CD4-positive, alpha-beta T cell (primary cell): Measurements from ENCODE around the gene RBM4. TPM values are rescaled to one million over a fixed set of nuclear protein-coding genes. Genes with fewer than 3 reads are reported as not detected.

Experiments
- ATAC-seq: fragments of 200-7000 bp; cut with Tn5 transposase; one replicate; pipeline ENCODE4 v1.10.0; 2022; ENCODE audit warnings: mild to moderate bottlenecking; ENCODE audit not compliant: poor library complexity
- CTCF ChIA-PET: fragments of 350-600 bp; sonication (Branson Sonifier 250); formaldehyde crosslinking; loops from one replicate; lab custom pipeline; 2021; ENCODE audit warnings: antibody characterized with exemption, inconsistent platforms; lab: Charles Lee
- POLR2A ChIA-PET: fragments of 350-600 bp; sonication (Branson Sonifier 250); formaldehyde crosslinking; loops from one replicate; lab custom pipeline; 2021; ENCODE audit warnings: antibody characterized with exemption, inconsistent platforms; lab: Charles Lee
- DNase-seq, 14 experiments: peaks; one replicate each; pipeline ENCODE4 v3.0.0-alpha.2; 2013 to 2020; ENCODE audit warnings: mixed read lengths in 2 of 14
- H3K27ac ChIP-seq, 2 donors: one replicate each; pipeline versions ENCODE4 v1.5.1 to v1.7.0; 2013; ENCODE audit warnings: low read length in 2 of 2, low read depth in 1 of 2, mild to moderate bottlenecking in 1 of 2
- H3K27me3 ChIP-seq, 2 experiments: 1 replicate in 1 of 2; 2 replicates in 1 of 2; pipeline versions ENCODE4 v1.6.1 to v1.7.0; 2013; ENCODE audit warnings: low read length in 2 of 2, control low read depth in 1 of 2, mild to moderate bottlenecking in 1 of 2, moderate library complexity in 1 of 2; ENCODE audit not compliant: insufficient read depth in 2 of 2, control insufficient read depth in 1 of 2
- H3K36me3 ChIP-seq: one replicate; pipeline ENCODE4 v1.6.1; 2013; ENCODE audit warnings: low read length, control low read depth; ENCODE audit not compliant: insufficient read depth
- H3K4me1 ChIP-seq: one replicate; pipeline ENCODE4 v1.6.1; 2013; ENCODE audit warnings: low read length, control low read depth; ENCODE audit not compliant: insufficient read depth
- H3K4me3 ChIP-seq: one replicate; pipeline ENCODE4 v1.5.1; 2013; ENCODE audit warnings: mild to moderate bottlenecking, low read length, moderate library complexity
- H3K9me3 ChIP-seq, 2 experiments: 1 replicate in 1 of 2; 2 replicates in 1 of 2; pipeline versions ENCODE4 v1.6.1 to v1.7.0; 2013; ENCODE audit warnings: low read length in 2 of 2, mild to moderate bottlenecking in 2 of 2, control low read depth in 1 of 2, moderate library complexity in 1 of 2; ENCODE audit not compliant: control insufficient read depth in 1 of 2, insufficient read depth in 1 of 2
- H3K27ac Mint-ChIP-seq: one replicate; pipeline ENCODE4 v1.8.0; 2020; ENCODE audit warnings: mixed read lengths
- H3K27me3 Mint-ChIP-seq: one replicate; pipeline ENCODE4 v1.8.0; 2021; ENCODE audit warnings: mixed read lengths
- H3K36me3 Mint-ChIP-seq: one replicate; pipeline ENCODE4 v1.8.0; 2021; ENCODE audit warnings: low read depth, mixed read lengths
- H3K4me1 Mint-ChIP-seq: one replicate; pipeline ENCODE4 v1.8.0; 2021; ENCODE audit warnings: low read depth, mixed read lengths
- H3K4me3 Mint-ChIP-seq: one replicate; pipeline ENCODE4 v1.8.0; 2020; ENCODE audit warnings: mild to moderate bottlenecking, mixed read lengths
- H3K9me3 Mint-ChIP-seq: one replicate; pipeline ENCODE4 v1.8.0; 2020; ENCODE audit warnings: mixed read lengths
- intact Hi-C, 2 experiments: fragments of 100-400 bp; cut with DNase I in 1 of 2; cut with micrococcal nuclease in 1 of 2; formaldehyde crosslinking; loops; one replicate each; pipeline versions ENCODE4 v1.15.1 to v1.9.0; 2023 to 2025; cut with DNase I, micrococcal nuclease
- total RNA-seq, 174 experiments: library from RNA in 2 of 174; stranded (reverse) in 2 of 174; gene quantifications; one replicate each; pipeline ENCODE4 v1.2.3 and lab custom pipeline; 2021 to 2026
- TF ChIP-seq, protein P1 (sequence below): fragments of 200-600 bp; IDR thresholded peaks from one replicate; pipeline ENCODE4 v1.8.0; 2022; ENCODE audit warnings: antibody characterized with exemption, mild to moderate bottlenecking

The RBM4 gene
- total RNA-seq, 2 experiments from 2014 or later, result 194 to 197 TPM

DNA sequence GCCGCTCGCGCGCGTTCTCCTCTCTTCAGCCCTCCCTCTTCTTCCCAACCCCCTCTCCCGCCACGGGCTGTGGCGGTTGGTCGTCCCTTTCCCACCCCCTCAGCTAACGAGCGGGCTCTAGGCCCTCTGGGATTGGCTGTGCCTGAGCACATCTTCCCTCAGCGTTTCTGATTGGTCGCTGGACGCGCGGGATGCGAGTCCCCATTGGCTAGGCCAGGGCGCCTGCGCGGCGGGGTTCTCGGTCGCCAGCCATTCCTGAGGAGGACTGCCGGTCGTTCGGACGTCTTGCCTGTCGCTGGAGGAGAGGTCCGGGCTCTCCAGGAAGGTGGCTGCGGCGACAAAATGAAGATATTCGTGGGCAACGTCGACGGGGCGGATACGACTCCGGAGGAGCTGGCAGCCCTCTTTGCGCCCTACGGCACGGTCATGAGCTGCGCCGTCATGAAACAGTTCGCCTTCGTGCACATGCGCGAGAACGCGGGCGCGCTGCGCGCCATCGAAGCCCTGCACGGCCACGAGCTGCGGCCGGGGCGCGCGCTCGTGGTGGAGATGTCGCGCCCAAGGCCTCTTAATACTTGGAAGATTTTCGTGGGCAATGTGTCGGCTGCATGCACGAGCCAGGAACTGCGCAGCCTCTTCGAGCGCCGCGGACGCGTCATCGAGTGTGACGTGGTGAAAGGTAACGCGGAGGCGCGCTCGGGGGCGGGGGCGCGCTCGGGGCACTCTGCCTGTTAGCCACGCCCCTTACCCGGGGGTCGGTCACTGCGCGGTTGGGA lies 21.9 kb upstream of the RBM4 start, which contains the start of gene RBM14:
Gene RBM14 (plus strand): TSS at position 252 of the 776 bp plus-strand sequence. CDS start 91 bp downstream, at position 343.
- H3K9me3 ChIP-seq, result no peaks in the 10 kb centered on the region
- peaks cover 50% of the 10 kb centered on the region for H3K4me1 ChIP-seq
- Mint-ChIP-seq H3K27ac (peak within 1 kb of the TSS; percentile 94), H3K4me3 (peak within 1 kb of the TSS; percentile 99), H3K36me3 (peaks cover 45% of the 10 kb centered on the region), H3K9me3 (no peaks in the 10 kb centered on the region), H3K27me3 (no peaks in the 10 kb centered on the region), H3K4me1 (peaks cover 53% of the 10 kb centered on the region)
- CTCF ChIA-PET, result interaction anchor here (1.2 to 5.9 kb wide), 4 partner anchors 22 to 178 kb away, joined by 4 to 47 read pairs (median 22); partner anchors contain the start of genes CCDC87, CCS, MRPL11 and RBM4
- POLR2A ChIA-PET, result interaction anchor here (0.5 to 16.0 kb wide), 39 partner anchors 8 to 1646 kb away, joined by 3 to 511 read pairs (median 4); partner anchors contain the start of genes ACTN3, CCDC87, CCS and CTSF
- H3K27me3 ChIP-seq, result no peaks in the 10 kb centered on the region
- DNase-seq (peak; percentile 95 to 100 (median 97)), ATAC-seq (peak; percentile 81)
- H3K27ac ChIP-seq, result peak within 1 kb of the TSS; percentile 96 to 98
- peak within 1 kb of the TSS; percentile 99 for H3K4me3 ChIP-seq
- H3K36me3 ChIP-seq, result peaks cover 27% of the 10 kb centered on the region
- TF ChIP-seq, protein P1, sequence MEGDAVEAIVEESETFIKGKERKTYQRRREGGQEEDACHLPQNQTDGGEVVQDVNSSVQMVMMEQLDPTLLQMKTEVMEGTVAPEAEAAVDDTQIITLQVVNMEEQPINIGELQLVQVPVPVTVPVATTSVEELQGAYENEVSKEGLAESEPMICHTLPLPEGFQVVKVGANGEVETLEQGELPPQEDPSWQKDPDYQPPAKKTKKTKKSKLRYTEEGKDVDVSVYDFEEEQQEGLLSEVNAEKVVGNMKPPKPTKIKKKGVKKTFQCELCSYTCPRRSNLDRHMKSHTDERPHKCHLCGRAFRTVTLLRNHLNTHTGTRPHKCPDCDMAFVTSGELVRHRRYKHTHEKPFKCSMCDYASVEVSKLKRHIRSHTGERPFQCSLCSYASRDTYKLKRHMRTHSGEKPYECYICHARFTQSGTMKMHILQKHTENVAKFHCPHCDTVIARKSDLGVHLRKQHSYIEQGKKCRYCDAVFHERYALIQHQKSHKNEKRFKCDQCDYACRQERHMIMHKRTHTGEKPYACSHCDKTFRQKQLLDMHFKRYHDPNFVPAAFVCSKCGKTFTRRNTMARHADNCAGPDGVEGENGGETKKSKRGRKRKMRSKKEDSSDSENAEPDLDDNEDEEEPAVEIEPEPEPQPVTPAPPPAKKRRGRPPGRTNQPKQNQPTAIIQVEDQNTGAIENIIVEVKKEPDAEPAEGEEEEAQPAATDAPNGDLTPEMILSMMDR, result no peak
- intact Hi-C loops, result loop anchor here (1.0 to 5.0 kb wide), 5 partner anchors 22 to 149 kb away; partner anchors contain the start of genes CCDC87 (in 2 of the 2), CCS (in 2 of the 2), PELI3 (in 1 of the 2) and RBM4 (in 1 of the 2)

DNA sequence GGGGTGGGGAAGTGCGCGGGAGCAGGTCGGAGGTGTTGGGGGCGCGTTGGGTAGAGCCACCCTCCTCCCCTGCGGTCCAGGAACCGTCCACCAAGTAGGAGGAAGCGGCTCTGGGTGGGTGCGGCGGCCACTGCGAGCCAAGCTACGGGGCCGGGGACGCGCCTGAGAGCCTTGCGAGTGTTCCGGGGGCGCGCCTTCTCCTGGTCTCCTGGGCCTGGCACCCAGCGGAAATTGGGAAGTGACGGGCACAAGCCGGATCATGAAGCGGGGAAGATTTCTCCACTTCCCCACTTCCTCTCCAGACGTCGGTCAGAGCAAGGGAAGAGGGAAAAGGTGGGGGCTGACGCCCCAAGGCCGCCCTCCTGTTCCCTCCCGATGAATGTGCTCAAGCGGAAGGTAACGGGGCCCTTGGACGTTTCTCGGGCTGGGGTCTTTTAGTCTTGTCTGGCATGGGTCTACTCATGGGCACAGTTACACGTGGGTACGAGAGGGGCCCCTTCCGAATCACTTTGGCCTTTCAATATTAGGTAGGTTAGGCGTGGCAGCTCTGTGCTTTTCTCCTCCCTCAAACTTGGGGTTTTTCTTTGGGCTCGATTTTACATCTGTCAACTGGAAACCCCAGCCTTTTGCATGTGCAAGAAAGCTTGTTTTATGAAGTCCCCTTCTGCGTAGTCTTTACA lies 21.2 kb upstream of the RBM4 start:
- H3K4me1 ChIP-seq, result peaks cover 57% of the 10 kb centered on the region
- H3K4me1 Mint-ChIP-seq, result peaks cover 58% of the 10 kb centered on the region
- no peaks in the 10 kb centered on the region for H3K9me3 Mint-ChIP-seq
- no peak for ATAC-seq
- no peaks in the 10 kb centered on the region for H3K27me3 ChIP-seq
- CTCF ChIA-PET, result interaction anchor here (0.6 to 5.9 kb wide), 5 partner anchors 21 to 178 kb away, joined by 3 to 47 read pairs (median 19); partner anchors contain the start of genes CCDC87, CCS, MRPL11 and RBM4
- peak overlapping the region; percentile 96 to 98 for H3K27ac ChIP-seq
- DNase-seq, result peak in 2 of 14 experiments; percentile 76
- intact Hi-C loops, result loop anchor here in 1 of 2 experiments (1.0 to 5.0 kb wide), 2 partner anchors 24 to 150 kb away; partner anchors contain the start of genes CCDC87, CCS and PELI3
- H3K27ac Mint-ChIP-seq, result peak overlapping the region; percentile 94
- TF ChIP-seq, protein P1, result no peak
- H3K9me3 ChIP-seq, result no peaks in the 10 kb centered on the region
- H3K27me3 Mint-ChIP-seq, result no peaks in the 10 kb centered on the region
- peak overlapping the region; percentile 99 for H3K4me3 Mint-ChIP-seq
- peak overlapping the region; percentile 99 for H3K4me3 ChIP-seq
- peaks cover 32% of the 10 kb centered on the region for H3K36me3 ChIP-seq
- peaks cover 53% of the 10 kb centered on the region for H3K36me3 Mint-ChIP-seq
- POLR2A ChIA-PET, result interaction anchor here (0.5 to 16.0 kb wide), 34 partner anchors 7 to 666 kb away, joined by 3 to 511 read pairs (median 5); partner anchors contain the start of genes ACTN3, CCDC87, CCS and CTSF
